HFFc6 (cell line): Measurements from ENCODE around the gene ANTXR1. TPM values are rescaled to one million over a fixed set of nuclear protein-coding genes. Genes with fewer than 3 reads are reported as not detected.

Source experiments
- DNase-seq: peaks from one replicate; pipeline ENCODE4 v3.0.0-alpha.2; 2018
- H3K27ac Mint-ChIP-seq: 2 replicates; pipeline ENCODE4 v1.8.0; 2020; ENCODE audit warnings: mild to moderate bottlenecking, mixed read lengths
- H3K27me3 Mint-ChIP-seq: 2 replicates; pipeline ENCODE4 v1.8.0; 2021; ENCODE audit warnings: mild to moderate bottlenecking, moderate library complexity, mixed read lengths; ENCODE audit not compliant: insufficient read depth
- H3K36me3 Mint-ChIP-seq: 2 replicates; pipeline ENCODE4 v1.8.0; 2021; ENCODE audit warnings: low read depth, mixed read lengths
- H3K4me1 Mint-ChIP-seq: 2 replicates; pipeline ENCODE4 v1.8.0; 2020; ENCODE audit warnings: low read depth, mixed read lengths
- H3K4me3 Mint-ChIP-seq: 2 replicates; pipeline ENCODE4 v1.8.0; 2020; ENCODE audit warnings: mild to moderate bottlenecking, moderate library complexity, mixed read lengths
- H3K9me3 Mint-ChIP-seq: 2 replicates; pipeline ENCODE4 v1.8.0; 2020; ENCODE audit warnings: mild to moderate bottlenecking, mixed read lengths
- total RNA-seq, 6 experiments: library from RNA; stranded (reverse); fragmentation: NEBNext Ultra II Directional; extraction: Animal tissue kit (Norgen Biotek cat#: 25700); gene quantifications; 2 replicates in 1 of 6; 3 replicates in 5 of 6; pipeline ENCODE4 v1.2.3, GENCODE V29; 2021
- TF ChIP-seq, protein P1 (sequence below): fragments of 200-600 bp; sonication (generic); IDR thresholded peaks from 2 replicates; pipeline ENCODE4 v1.5.0; 2021; ENCODE audit warnings: antibody characterized with exemption, mild to moderate bottlenecking

ANTXR1 gene
- total RNA-seq, 6 experiments from 2014 or later = 98.0 to 137 (median 124) TPM

DNA sequence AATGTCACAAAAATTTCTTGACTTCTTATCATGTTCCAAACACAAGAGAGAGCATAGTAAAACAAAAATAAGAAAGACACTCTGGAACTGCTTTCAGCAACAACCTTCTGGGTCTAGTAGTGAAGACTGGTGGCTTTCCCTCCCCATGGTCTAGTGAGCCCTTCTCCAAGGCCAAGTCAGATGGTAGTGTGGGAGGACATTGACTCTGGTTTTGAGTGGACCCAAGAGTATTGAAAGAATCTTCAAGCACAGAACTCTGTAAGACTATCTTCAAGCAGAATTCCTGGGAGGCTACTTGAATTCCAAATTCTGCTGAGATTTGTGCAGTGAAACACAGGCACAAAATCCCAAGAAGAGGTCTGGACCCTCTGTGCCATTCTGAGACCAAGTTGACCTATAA, 21.1 kb downstream of the ANTXR1 start:
- H3K27ac Mint-ChIP-seq = no peak overlapping the region
- H3K27me3 Mint-ChIP-seq = no peaks in the 10 kb centered on the region
- TF ChIP-seq, protein P1, sequence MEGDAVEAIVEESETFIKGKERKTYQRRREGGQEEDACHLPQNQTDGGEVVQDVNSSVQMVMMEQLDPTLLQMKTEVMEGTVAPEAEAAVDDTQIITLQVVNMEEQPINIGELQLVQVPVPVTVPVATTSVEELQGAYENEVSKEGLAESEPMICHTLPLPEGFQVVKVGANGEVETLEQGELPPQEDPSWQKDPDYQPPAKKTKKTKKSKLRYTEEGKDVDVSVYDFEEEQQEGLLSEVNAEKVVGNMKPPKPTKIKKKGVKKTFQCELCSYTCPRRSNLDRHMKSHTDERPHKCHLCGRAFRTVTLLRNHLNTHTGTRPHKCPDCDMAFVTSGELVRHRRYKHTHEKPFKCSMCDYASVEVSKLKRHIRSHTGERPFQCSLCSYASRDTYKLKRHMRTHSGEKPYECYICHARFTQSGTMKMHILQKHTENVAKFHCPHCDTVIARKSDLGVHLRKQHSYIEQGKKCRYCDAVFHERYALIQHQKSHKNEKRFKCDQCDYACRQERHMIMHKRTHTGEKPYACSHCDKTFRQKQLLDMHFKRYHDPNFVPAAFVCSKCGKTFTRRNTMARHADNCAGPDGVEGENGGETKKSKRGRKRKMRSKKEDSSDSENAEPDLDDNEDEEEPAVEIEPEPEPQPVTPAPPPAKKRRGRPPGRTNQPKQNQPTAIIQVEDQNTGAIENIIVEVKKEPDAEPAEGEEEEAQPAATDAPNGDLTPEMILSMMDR = no peak
- H3K4me1 Mint-ChIP-seq = peaks cover 34% of the 10 kb centered on the region
- no peak for DNase-seq
- H3K4me3 Mint-ChIP-seq = no peak overlapping the region
- H3K36me3 Mint-ChIP-seq = peaks cover 5% of the 10 kb centered on the region
- H3K9me3 Mint-ChIP-seq = no peaks in the 10 kb centered on the region

DNA sequence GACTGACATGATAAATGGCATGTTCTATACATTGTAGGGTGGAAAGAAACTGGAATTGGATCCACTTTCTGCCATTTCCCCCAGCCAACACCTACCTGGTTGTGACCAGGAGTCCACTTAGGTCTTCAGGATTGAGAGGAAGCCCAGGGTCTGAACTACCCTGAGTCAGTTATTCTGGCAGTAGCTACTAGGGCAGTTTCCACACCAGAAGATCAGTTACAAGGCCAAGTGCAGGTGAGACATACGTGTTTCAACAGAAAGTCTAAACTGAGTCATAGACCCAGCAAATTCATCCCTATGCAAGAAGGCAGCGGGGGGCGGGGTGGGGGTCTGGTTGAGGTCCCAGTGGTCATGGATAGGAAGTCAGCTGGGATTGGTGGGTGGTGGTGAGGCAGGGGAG, 21.9 kb downstream of the ANTXR1 start:
- H3K27ac Mint-ChIP-seq = no peak overlapping the region
- H3K36me3 Mint-ChIP-seq = peaks cover 5% of the 10 kb centered on the region
- DNase-seq = no peak
- H3K9me3 Mint-ChIP-seq = no peaks in the 10 kb centered on the region
- no peak overlapping the region for H3K4me3 Mint-ChIP-seq
- no peaks in the 10 kb centered on the region for H3K27me3 Mint-ChIP-seq
- peaks cover 34% of the 10 kb centered on the region for H3K4me1 Mint-ChIP-seq
- TF ChIP-seq, protein P1 = no peak

DNA sequence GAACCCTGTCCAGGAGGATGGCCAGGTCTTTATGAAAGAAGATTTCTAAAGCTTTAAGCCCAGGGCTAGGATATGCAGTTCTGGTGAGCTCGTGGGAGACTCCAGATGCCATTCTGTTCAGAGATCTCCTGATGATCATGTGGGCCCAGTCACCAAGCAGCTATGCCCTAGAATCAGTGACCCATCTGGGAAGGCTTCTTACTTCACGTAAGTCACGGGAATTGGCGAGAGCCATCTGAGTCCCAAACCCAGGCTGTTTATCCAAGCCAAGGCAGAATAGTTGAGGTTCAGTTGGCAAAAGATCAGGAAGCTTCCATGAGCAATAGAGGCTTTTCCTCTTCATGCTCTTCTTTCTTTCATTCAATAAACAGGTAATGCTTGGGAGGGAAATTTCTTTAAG, 23.9 kb downstream of the ANTXR1 start:
- Mint-ChIP-seq H3K27me3 (no peaks in the 10 kb centered on the region), H3K4me1 (peaks cover 24% of the 10 kb centered on the region), H3K36me3 (peaks cover 20% of the 10 kb centered on the region), H3K9me3 (no peaks in the 10 kb centered on the region), H3K4me3 (no peak overlapping the region), H3K27ac (no peak overlapping the region)
- TF ChIP-seq, protein P1 = no peak
- peak; percentile 32 for DNase-seq

DNA sequence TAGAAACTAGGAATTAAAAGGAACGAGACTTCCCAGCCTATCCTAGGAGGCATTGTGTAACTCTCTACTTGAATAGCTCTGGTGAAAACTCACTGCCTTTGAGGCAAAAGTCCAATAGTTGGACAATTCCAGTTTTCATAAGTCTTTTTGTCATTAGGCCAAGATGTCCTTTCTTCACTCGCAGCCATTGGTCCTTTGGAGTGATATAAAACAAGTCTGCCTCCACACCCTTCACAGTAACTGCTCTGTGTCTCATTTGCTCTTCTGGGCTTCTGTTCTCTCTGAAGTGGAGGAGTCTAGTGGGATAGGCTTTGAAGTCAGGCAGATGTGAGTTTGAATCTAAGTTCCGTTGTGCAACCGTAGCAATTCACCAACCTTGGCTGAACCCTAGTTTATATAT, 28.2 kb downstream of the ANTXR1 start:
- Mint-ChIP-seq H3K27ac (no peak overlapping the region), H3K27me3 (0 out of 2 replicates have a peak, but pooled peaks cover 1% of the 10 kb centered on the region)

DNA sequence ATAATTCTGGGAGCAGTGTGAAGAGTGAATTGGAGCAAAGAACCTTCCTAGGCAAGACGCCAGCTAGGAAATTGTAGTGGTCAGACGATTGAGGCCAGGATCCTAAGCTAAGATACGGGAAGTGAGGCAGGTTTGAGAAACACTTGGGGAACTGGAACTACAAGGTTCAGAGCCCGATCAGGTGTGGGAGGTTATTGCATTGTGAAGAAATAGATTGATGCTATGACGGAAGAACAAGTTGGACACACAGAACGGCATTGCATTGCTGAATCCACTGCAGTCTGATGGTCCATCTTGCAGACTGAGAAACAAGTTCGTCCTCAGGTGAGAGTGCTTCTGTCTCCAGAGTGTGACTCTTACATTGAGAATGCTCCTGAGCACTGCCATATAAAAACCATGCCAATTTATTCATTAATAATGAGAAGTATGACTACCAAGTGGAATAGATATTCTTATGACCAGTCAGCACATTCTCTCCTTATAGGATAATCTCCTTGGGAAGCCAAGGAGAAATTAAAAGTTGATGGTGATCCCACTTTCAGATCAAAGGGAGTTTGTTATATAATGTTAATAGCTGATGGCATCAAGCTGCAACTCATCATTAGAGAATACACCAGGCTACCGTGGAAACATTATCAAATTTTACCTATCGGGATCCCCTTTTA, 30.9 kb downstream of the ANTXR1 start:
- H3K9me3 Mint-ChIP-seq = no peaks in the 10 kb centered on the region
- no peak overlapping the region for H3K4me3 Mint-ChIP-seq
- H3K27ac Mint-ChIP-seq = no peak overlapping the region
- H3K36me3 Mint-ChIP-seq = peaks cover 62% of the 10 kb centered on the region
- DNase-seq = no peak
- H3K27me3 Mint-ChIP-seq = peaks cover 1% of the 10 kb centered on the region; the same call in 1 of the 2 replicates
- H3K4me1 Mint-ChIP-seq = peaks cover 28% of the 10 kb centered on the region
- TF ChIP-seq, protein P1 = no peak

More for the DNA sequence above, 28.2 kb downstream of the ANTXR1 start:
- H3K4me1 Mint-ChIP-seq = peaks cover 15% of the 10 kb centered on the region
- TF ChIP-seq, protein P1 = no peak
- H3K4me3 Mint-ChIP-seq = no peak overlapping the region
- DNase-seq = no peak
- no peaks in the 10 kb centered on the region for H3K9me3 Mint-ChIP-seq
- H3K36me3 Mint-ChIP-seq = peaks cover 55% of the 10 kb centered on the region
